ENCODE results near the gene THOC5. TPM values are rescaled to one million over a fixed set of nuclear protein-coding genes. Genes with fewer than 3 reads are reported as not detected.
"Not testable (repeated sequence)": the region's sequence is repeated elsewhere in the genome, so short reads cannot be mapped to it uniquely, and the experiment has no call there.

The THOC5 gene
- polyA plus RNA-seq (ENCODE audit: insufficient read length in 3 of 3): 10 to 100 TPM; 31.6 to 34.2 (median 31.7) TPM
- long read RNA-seq, donor 1, partial matches to known transcripts: 0 of 2 reads
- long read RNA-seq, donor 1, other reads (novel, unspliced or antisense): 0 of 2 reads
- long read RNA-seq, donor 2, full-length matches to known transcripts: 2 of 2 reads
- long read RNA-seq, donor 2, partial matches to known transcripts: 0 of 2 reads
- long read RNA-seq, donor 2, other reads (novel, unspliced or antisense): 0 of 2 reads
- long read RNA-seq, donor 3, full-length matches to known transcripts: 11 of 11 reads
- long read RNA-seq, donor 3, partial matches to known transcripts: 0 of 11 reads
- long read RNA-seq, donor 3, other reads (novel, unspliced or antisense): 0 of 11 reads
- long read RNA-seq, donor 4, full-length matches to known transcripts: 5 of 16 reads
- long read RNA-seq, donor 4, partial matches to known transcripts: 11 of 16 reads
- long read RNA-seq, donor 4, other reads (novel, unspliced or antisense): 0 of 16 reads
- long read RNA-seq, donor 5, full-length matches to known transcripts: 8 of 32 reads
- long read RNA-seq, donor 5, partial matches to known transcripts: 24 of 32 reads
- long read RNA-seq, donor 5, other reads (novel, unspliced or antisense): 0 of 32 reads
- long read RNA-seq, donor 6, full-length matches to known transcripts: 3 of 3 reads
- long read RNA-seq, donor 6, partial matches to known transcripts: 0 of 3 reads
- long read RNA-seq, donor 6, other reads (novel, unspliced or antisense): 0 of 3 reads
- long read RNA-seq, donor 7, full-length matches to known transcripts: 3 of 3 reads
- long read RNA-seq, donor 7, partial matches to known transcripts: 0 of 3 reads
- long read RNA-seq, donor 7, other reads (novel, unspliced or antisense): 0 of 3 reads
- long read RNA-seq, donor 8, full-length matches to known transcripts: 12 of 42 reads
- long read RNA-seq, donor 8, partial matches to known transcripts: 30 of 42 reads
- long read RNA-seq, donor 8, other reads (novel, unspliced or antisense): 0 of 42 reads
- long read RNA-seq, donor 9, full-length matches to known transcripts: 3 of 3 reads
- long read RNA-seq, donor 9, partial matches to known transcripts: 0 of 3 reads
- long read RNA-seq, donor 9, other reads (novel, unspliced or antisense): 0 of 3 reads
- long read RNA-seq, donor 10, full-length matches to known transcripts: 8 of 8 reads
- long read RNA-seq, donor 10, partial matches to known transcripts: 0 of 8 reads
- long read RNA-seq, donor 10, other reads (novel, unspliced or antisense): 0 of 8 reads
- long read RNA-seq, donor 11, full-length matches to known transcripts: 5 of 5 reads
- long read RNA-seq, donor 11, partial matches to known transcripts: 0 of 5 reads
- long read RNA-seq, donor 11, other reads (novel, unspliced or antisense): 0 of 5 reads
- long read RNA-seq, donor 12, full-length matches to known transcripts: 4 of 4 reads
- long read RNA-seq, donor 12, partial matches to known transcripts: 0 of 4 reads
- long read RNA-seq, donor 12, other reads (novel, unspliced or antisense): 0 of 4 reads
- long read RNA-seq, donor 13, full-length matches to known transcripts: 9 of 9 reads
- long read RNA-seq, donor 13, partial matches to known transcripts: 0 of 9 reads
- long read RNA-seq, donor 13, other reads (novel, unspliced or antisense): 0 of 9 reads
- long read RNA-seq, donor 14, full-length matches to known transcripts: 2 of 2 reads
- long read RNA-seq, donor 14, partial matches to known transcripts: 0 of 2 reads
- long read RNA-seq, donor 14, other reads (novel, unspliced or antisense): 0 of 2 reads
- long read RNA-seq, donor 15, partial matches to known transcripts: 5 of 5 reads
- long read RNA-seq, donor 15, other reads (novel, unspliced or antisense): 0 of 5 reads
- long read RNA-seq, donor 16, full-length matches to known transcripts: 9 of 19 reads
- long read RNA-seq, donor 16, partial matches to known transcripts: 10 of 19 reads
- long read RNA-seq, donor 16, other reads (novel, unspliced or antisense): 0 of 19 reads

- peak; percentile 81 to 95 (median 91) for DNase-seq (ENCODE audit: extremely low read depth in 1 of 11, low read depth in 9 of 11, low spot score in 4 of 11)
Measured at GRCh38 chr22:29553351-29554224, at the start of gene THOC5. Gene THOC5 (minus strand): TSS chr22:29553757. CDS start chr22:29549147, 4,610 bp downstream.

- DNase-seq (ENCODE audit: extremely low read depth in 1 of 11, low read depth in 9 of 11, low spot score in 4 of 11): no peak
Measured at GRCh38 chr22:29598684-29599020, 45.1 kb upstream of the THOC5 start.

GRCh38 chr22:29597871-29598683, 44.5 kb upstream of the THOC5 start:
- DNase-seq (ENCODE audit: extremely low read depth in 1 of 11, low read depth in 9 of 11, low spot score in 4 of 11): not testable (repeated sequence)

DNA sequence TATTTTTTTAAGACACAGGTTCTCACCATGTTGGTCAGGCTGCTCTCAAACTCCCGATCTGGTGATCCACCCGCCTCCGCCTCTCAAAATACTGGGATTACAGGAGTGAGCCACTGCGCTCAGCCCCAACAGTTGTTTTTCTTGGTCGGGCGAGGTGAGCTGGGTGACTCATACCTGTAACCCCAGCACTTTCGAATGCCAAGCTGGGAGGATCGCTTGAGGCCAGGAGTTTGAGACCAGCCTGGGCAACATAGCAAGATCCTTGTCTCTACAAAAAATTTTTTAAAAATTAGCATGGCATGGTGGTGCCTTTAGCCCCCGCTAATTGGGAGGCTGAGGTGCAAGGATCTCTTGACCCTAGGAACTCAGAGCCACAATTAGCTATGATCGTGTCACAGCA, 42.9 kb upstream of the THOC5 start:
- no peak for DNase-seq (ENCODE audit: extremely low read depth in 1 of 11, low read depth in 9 of 11, low spot score in 4 of 11)

- not testable (repeated sequence) for DNase-seq (ENCODE audit: extremely low read depth in 1 of 11, low read depth in 9 of 11, low spot score in 4 of 11)
Measured at GRCh38 chr22:29594447-29594846, 40.9 kb upstream of the THOC5 start.

GRCh38 chr22:29593923-29594322, 40.4 kb upstream of the THOC5 start:
- no peak for DNase-seq (ENCODE audit: extremely low read depth in 1 of 11, low read depth in 9 of 11, low spot score in 4 of 11)

DNA sequence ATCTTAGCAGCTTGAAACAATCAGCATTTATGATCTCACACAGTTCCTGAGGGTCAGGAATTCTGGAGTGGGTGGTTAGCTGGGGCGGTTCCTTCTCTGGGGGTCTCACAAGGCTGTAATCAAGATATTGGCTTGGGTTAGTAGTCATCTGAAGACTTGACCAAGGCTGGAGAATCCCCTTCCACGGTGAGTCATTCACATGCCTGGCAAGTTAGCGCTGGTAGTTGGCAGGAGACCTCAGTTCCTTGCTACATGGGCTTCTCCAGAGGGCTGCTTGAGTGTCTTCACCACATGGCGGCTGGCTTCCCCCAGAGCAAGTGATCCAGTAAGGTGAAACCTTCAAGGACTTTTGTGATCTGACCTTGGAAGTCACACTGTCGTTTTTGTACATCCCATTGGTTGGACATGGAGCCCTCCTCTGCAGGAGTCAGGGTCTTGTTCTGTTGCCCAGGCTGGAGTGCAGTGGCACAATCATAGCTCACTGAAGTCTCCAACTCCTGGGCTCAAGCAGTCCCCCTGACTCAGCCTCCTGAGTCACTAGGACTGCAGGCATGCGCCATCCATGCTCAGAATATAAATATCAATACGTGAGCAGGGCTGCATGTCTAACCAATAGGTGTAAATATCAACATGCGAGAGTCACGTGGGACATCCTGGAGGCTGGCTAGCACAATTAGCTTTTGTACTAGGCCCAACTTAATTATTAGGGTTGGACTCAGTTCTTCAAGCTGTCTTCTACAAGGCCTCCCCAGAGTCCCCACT, 34.6 kb upstream of the THOC5 start:
- DNase-seq (ENCODE audit: extremely low read depth in 1 of 11, low read depth in 9 of 11, low spot score in 4 of 11): no peak

GRCh38 chr22:29586193-29586705, 32.7 kb upstream of the THOC5 start:
- DNase-seq (ENCODE audit: extremely low read depth in 1 of 11, low read depth in 9 of 11, low spot score in 4 of 11): not testable (repeated sequence)

- no peak for DNase-seq (ENCODE audit: extremely low read depth in 1 of 11, low read depth in 9 of 11, low spot score in 4 of 11)
Measured at GRCh38 chr22:29584975-29585374, 31.4 kb upstream of the THOC5 start.

DNA sequence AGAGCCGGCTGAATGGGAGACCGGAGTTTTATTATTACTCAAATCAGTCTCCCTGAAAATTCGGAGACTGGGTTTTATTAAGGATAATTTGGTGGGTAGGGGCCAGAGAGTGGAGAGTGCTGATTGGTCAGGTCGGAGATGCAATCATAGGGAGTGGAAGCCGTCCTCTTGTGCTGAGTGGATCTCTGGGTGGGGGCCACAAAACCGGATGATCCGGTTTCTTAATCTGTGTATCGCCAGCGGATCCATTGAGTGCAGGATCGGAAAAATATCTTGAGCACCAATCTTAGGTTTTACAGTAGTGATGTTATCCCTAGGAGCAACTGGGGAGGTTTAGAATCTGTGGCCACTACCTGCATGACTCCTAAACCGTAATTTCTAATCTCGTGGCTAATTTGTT, 28.2 kb upstream of the THOC5 start:
- no peak for DNase-seq (ENCODE audit: extremely low read depth in 1 of 11, low read depth in 9 of 11, low spot score in 4 of 11)

DNA sequence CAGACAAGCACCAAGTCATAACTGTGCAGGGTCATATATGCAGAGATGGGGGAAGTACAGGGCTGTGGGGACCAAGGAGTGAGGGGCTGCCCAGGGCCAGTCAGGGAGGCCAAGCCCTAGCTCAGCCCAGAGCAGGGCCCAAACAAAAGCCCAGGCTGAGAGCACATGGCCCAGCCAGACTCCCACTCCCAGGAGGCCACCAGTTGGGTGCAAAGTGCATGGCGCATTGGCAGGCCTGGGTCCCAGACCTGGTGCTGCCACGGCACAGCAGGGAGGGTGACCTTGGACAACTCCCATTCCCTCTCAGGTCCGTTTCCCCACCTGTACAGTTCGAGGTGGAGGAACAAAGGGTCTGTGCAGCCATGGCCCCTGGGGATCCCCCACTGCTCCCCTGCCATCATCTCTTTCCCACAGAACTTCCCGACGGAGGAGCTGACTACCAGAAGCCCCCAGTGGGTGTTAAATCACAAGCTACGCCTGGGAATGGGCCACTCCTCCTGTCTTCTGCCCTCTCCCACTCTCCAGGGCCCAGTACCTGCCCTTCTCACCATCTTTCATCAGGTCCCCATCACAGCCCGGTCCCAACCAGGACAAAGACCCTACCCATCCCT, 26.7 kb upstream of the THOC5 start:
- DNase-seq (ENCODE audit: extremely low read depth in 1 of 11, low read depth in 9 of 11, low spot score in 4 of 11): peak in 2 of 11 donors; percentile 21 to 25

DNA sequence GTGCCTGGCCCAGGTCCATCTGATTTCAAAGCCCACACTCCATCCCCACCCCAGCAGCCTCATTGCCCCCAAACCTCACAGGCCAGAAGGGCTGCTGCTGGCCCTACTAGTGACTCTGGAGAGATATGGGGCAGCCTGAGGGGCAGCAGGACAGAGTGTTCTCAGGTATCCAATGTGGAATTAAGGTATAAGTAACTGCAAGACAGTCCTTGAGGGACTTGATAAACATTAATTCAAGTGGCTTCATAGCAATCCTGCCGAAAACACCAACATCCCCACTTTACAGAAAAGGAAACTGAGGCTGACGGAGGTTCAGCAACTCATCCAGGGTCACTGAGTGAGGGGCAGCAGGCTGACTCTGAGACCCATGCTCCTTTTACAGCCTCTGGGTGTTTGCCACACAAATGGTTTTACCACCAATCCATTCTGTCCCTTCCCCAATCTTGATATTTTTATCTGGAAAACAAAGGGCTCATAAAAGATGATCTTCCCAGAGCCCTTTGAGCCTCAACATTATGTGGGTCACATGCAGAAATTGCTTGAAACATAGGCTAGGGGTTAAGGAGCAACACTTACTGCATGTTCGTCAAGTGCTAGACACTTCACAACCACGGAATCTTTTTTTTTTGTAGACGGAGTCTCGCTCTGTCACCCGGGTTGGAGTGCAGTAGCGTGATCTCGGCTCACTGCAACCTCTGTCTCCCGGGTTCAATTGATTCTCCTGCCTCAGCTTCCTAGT, 25.1 kb upstream of the THOC5 start:
- DNase-seq (ENCODE audit: extremely low read depth in 1 of 11, low read depth in 9 of 11, low spot score in 4 of 11): no peak

- DNase-seq (ENCODE audit: extremely low read depth in 1 of 11, low read depth in 9 of 11, low spot score in 4 of 11): no peak
Measured at GRCh38 chr22:29574762-29575450, 21.3 kb upstream of the THOC5 start.
